Stimulated activated CD4-positive, alpha-beta T cell treated with anti-CD3 and anti-CD28 coated beads, TNF-alpha, amount 100 ng/mL, for 24 hours (primary cell): ENCODE measurements around the gene FMNL1.
"Not testable (repeated sequence)": the region's sequence is repeated elsewhere in the genome, so short reads cannot be mapped to it uniquely, and the experiment has no call there.

Experiments used
- DNase-seq, 3 experiments: peaks; one replicate each; pipeline ENCODE4 v3.0.0-alpha.2; 2020; ENCODE audit warnings: low read depth in 3 of 3

Gene FMNL1, protein sequence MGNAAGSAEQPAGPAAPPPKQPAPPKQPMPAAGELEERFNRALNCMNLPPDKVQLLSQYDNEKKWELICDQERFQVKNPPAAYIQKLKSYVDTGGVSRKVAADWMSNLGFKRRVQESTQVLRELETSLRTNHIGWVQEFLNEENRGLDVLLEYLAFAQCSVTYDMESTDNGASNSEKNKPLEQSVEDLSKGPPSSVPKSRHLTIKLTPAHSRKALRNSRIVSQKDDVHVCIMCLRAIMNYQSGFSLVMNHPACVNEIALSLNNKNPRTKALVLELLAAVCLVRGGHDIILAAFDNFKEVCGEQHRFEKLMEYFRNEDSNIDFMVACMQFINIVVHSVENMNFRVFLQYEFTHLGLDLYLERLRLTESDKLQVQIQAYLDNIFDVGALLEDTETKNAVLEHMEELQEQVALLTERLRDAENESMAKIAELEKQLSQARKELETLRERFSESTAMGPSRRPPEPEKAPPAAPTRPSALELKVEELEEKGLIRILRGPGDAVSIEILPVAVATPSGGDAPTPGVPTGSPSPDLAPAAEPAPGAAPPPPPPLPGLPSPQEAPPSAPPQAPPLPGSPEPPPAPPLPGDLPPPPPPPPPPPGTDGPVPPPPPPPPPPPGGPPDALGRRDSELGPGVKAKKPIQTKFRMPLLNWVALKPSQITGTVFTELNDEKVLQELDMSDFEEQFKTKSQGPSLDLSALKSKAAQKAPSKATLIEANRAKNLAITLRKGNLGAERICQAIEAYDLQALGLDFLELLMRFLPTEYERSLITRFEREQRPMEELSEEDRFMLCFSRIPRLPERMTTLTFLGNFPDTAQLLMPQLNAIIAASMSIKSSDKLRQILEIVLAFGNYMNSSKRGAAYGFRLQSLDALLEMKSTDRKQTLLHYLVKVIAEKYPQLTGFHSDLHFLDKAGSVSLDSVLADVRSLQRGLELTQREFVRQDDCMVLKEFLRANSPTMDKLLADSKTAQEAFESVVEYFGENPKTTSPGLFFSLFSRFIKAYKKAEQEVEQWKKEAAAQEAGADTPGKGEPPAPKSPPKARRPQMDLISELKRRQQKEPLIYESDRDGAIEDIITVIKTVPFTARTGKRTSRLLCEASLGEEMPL

DNA sequence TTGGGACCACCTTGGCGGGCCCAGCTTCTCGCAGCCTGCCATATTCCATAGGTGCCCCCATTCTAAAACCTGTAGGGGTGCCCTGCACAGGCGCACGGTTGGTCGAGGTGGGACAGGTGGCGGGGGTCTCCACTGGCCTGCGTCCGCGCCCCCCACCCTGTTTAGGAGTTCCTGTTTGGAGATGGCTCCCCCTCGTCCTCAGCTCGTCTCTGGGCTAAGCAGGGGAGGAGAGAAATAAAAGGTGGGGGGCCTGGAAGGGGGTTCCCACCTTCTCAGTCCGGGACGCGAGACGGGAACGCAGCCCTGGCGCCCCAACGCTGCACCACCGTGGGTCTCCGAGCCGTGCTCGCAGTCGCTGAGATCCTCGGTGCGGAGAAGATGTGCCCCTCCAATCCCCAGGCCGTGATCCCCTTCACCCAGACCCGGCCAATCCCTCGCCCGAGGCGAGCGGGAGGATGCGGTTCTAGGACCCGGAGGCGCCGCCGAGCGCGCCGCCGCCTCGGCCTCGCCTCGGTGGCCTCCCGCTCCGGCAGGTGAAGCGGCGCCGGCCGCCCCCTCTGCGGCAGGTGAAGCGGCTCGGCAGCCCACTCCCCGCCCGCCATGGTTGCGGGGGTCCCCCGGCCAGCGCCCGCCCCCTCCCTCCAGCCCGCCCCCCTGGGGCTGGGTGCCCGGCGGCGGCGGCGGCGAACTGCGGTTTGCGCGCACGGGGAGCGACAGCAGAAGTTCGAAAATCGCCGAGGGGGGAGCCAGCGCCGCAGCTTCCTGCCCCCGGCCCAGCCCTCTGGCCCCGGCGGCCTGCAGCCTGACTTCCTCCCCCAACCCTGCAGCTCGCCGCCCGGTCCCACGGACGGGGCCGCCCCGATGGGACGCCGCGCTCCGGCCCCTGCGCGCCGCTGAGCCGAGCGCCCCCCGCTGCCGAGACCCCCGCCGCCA, at the start of gene FMNL1:
Gene FMNL1, plus strand, starts transcription at position 805 of the 933 bp plus-strand sequence. CDS start 240 bp downstream, outside the sequence.
- DNase-seq: peak in 1 of 3 experiments; percentile 62

DNA sequence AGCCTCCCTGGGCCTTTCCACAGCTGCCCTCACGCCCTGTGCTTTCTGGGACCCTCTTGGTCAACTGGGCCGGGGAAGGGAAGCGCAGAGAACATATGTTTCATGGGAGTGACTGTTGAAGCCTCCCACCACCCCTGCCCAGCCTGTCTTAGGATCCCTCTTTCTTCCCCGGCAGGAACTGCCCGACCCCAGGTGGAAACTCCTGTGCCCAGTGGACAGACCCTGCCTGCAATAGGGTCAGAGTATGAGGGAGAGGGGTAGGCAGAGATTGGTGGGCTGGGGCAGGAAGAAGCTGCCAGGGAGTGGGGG, 49.5 kb upstream of the FMNL1 start:
- no peak for DNase-seq

DNA sequence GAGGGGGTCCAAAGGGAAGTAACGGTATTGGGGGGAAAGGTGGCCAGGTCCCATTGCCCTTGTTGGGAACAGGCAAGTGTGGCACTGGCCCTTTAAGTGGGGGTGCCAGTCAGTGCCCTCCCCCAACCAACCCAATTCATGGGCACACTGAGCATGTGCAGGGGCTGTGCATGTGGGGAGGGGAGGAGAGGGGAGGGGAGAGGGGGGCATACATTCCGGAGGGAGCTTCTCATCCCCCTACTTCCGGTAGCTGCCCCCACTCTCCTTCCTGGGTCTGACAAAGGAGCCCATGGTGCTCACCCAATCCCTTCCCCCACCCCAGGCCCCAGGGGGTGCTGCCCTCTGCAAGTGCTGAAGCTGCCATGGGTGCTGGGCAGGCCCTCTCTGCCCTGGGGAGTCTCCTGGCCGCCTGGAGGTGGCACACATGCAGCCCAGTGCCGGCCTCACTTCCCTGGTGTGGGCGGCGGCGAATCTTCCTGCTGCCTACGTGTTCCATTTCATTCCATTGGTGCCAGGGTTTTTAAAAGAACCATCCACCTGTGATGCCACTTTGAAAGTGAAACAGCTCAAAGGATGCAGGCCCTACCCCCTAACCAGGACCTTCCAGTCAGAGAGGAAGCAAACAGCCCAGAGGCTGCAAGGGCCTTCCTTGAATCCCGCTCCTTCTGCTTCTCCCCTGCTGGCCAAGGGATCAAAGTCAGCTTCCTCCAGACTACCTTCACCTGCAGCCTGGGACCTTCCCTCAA, 49.0 kb upstream of the FMNL1 start:
- peak; percentile 34 to 56 (median 46) for DNase-seq

DNA sequence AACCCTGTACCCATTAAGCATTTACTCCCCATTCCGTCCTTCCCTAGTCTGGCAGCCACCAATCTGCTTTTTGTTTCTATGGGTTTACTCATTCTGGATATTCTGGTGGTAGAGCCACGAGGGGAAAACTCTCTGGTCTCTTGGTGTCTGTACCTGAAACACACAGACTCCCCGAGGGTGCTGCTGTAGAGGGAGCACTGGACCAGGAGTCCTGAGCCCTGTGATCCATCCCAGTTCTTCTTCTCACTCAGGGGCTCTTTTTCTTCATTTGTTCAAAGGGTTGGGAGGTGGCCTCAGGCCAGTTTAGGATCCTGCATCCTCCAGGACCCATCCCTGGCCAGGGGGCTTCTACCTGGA, 45.9 kb upstream of the FMNL1 start:
- DNase-seq: no peak

DNA sequence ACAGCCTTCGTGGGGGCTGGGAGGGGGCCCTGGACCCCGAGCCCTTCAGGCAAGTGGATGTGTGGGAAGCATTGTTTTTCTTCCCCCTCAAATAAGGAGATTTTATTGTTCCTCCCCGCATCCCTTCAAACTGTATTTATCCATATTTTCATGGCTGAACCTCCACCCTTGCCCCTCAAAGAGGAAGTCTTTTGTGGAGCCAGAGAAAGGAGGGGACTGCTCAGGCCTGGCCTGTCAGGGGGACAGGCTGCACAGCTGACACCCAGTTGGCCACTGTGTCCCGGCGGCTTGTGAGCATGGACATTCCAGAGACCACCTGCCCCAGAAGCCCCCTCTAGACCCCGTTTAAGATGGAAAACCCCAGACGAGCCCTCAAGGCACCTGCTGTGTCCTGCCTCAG, 44.1 kb upstream of the FMNL1 start:
- DNase-seq: no peak

DNA sequence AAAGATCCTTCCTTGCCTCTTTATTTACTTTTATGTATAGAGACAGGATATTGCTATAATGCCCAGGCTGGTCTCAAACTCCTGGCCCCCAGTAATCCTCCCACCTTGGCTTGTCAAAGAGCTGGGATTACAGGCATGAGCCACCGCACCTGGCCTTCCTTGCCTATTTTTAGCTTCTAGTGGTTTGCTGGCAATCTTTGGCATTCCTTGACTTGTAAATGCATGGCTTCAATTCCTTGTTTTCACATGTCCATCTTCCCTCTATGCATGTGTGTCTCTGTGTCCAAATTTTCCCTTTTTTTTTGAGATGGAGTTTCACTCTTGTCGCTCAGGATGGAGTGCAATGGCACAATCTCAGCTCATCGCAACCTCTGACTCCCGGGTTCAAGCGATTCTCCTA, 37.5 kb upstream of the FMNL1 start:
- no peak for DNase-seq

DNA sequence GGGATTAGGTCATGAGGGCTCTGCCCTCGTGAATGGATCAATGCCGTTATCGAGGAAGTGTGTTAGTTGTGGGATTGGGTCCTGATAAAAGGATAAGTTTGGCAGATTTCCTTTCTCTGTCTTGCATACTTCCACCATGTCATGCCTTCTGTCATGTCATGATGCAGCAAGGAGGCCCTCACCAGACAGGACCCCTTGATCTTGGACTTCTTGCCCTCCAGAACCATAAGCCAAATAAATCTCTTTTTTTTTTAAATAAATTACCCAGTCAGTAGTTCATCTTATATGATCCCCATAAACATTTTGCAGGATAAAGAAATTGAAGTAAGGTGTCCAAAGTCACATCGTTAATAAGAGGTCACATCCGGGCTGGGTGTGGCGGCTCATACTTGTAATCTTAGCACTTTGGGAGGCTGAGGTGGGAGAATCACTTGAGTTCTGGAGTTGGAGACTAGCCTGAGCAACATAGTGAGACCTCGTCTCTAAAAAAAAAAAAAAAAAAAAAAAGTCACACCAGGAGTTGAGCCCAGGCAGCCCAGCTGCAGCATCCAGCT, 34.8 kb upstream of the FMNL1 start:
- no peak for DNase-seq

DNA sequence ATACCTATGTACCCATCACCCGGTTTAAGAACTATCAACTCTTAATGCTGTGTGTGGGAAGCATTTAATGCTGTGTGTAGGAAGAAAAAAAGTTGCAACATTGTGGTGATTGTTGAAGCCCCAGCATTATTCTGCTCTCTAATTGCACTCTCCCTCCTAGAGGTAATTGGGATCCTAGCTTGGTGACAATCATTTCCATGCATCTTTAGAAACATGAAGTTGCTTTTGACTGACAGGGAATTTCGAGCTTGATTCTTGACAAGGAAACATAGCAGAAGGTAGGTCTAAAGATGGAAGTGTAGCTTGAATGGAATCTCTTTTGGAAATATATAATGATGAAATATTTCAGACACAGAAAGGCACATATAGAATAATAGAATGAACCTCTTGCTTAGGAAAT, 32.7 kb upstream of the FMNL1 start:
- no peak for DNase-seq

DNA sequence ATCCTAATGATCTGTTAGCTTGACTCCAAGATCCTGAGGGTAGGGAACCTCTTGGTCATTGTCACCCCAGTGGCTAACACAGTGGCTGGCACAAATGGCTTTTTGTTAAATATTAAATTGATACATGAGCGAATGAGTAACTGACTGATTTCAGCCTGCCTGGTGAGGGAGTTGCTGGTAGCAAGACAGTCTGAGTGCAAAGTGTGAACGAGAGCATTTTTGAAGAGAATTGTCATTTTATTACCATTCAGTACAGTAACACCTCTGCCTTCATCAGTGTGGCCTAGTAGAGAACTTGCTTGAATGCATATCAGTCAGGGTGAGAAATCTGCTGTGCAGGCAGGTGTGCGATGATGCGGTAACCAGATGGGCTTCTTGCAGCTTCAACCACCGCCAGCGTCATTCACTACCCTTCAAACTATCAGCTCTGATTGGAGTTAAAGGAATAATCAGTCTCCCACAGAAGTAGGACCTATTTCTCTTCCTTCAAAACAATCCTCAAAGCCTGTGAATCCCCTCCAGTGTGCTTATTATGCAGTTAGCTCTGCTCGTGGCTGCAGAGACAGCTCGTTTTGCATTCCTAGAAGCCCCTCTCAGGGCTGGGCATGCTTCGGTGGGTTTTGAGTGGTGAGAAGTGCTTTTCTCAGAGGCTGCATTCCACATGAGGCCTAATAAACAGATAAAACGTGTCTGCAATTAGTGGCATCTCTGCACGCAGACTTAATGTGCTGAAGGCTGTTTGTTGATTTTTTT, 31.0 kb upstream of the FMNL1 start:
- DNase-seq: no peak

DNA sequence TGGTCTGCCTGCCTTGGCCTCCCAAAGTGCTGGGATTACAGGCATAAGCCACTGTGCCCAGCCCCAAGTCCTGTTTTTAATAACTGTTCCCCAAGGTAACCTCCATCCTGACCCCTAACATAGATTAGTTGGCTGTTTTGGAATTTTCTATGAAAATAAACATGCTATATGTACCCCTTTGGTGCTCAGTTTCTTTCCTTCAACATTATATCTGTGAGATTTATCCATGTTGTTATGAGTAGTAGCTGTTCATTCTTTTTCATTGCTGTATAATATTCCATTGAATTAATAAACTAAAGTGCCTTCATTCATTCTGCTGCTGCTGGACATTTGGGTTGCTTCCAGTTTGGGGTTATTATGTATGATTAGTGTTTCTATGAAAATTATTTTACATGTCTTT, 26.3 kb upstream of the FMNL1 start:
- no peak for DNase-seq

DNA sequence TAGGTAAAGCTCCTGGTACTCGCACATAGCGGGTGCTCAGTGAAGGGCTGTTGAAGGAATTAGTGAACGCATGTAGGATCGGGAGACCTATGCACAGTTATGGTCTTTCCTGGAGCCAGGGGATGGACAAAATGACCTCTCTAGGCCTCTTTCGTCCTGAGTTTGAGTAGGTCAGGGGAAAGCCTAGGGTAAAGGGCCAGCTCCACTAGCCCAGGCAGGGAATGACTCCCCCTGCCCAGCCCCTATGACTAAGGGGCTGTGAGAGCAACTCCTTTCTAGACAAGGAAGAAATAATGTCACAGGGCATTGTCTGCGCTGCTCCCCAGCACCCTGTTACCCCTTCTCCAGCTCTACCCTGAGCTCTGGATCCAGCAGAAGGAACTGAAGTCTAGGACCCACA, 24.6 kb upstream of the FMNL1 start:
- no peak for DNase-seq

DNA sequence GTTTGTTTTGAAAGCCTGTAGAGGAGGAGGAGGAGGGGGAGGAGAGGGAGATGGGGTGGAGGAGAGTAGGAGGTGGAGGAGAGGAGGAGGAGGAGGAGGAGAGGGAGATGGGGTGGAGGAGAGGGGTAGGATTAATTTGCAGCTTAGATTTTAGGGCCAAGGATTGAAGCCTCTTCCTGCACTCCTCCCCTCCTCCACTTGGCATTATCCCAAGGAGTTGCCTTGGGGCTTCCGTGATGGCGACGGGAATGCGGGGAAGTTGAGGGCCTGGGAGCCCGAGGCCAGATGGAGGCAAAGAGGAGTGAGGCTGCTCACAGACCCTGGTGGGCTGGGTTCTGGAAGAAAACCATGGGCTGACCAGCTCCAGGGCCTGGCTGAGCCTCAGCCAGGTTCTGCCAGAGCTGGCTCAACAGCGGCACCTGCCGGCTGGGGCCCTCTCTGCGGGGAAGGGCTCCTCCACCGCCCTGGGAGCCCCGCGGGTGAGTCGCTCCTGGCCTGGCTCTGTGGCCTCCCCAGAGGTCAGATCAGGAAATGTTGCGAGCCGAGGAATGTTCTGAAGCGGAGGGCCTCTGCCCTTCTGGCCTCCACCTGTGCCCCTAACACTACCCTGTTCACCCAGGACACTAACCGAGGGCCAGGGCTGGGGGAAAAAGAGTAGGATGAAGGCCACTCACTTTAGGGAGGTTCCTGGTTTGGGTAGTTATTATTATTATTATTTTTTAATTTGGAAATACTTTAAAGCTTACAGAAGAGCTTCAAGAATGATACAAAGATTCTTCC, 23.9 kb upstream of the FMNL1 start:
- DNase-seq: peak; percentile 83 to 89 (median 83)

DNA sequence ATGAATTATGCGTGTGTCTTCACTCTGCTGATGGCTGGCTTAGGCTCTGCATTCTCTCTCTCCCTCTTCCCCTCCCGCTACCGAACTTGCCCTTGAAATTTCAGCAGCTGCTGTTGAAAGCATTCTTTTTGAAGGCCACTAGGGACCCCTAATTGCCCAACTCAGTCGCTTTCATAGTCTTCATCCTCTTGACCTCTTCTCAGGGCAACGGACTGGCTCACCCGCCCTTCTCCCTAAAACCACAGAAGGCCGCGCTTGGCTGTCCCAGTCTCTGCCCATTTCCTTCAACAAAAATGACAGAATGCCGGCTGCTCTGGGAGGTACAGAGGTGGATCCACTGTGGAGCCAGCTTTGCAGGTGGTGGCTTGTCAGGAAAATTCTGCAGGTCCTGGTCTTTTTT, 21.0 kb upstream of the FMNL1 start:
- DNase-seq: no peak

DNA sequence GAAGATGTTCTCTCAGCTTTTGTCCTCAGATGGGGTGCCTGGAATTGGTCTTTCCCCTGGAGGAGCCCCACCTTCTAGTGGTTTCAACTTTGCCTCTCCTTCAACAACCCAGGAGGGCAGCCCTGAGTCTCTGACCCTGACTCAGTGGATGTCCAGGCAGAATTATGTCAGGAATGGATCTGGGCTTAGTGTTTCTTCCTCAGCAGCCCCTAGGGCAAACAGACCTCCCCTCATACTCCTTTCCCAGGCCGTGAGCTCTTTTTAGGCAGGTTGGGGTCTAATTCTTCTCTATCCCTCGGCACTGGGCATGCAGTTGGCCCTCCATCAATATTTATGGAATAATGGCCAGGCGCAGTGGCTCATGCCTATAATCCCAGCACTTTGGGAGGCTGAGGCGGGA, 20.2 kb upstream of the FMNL1 start:
- no peak for DNase-seq

DNA sequence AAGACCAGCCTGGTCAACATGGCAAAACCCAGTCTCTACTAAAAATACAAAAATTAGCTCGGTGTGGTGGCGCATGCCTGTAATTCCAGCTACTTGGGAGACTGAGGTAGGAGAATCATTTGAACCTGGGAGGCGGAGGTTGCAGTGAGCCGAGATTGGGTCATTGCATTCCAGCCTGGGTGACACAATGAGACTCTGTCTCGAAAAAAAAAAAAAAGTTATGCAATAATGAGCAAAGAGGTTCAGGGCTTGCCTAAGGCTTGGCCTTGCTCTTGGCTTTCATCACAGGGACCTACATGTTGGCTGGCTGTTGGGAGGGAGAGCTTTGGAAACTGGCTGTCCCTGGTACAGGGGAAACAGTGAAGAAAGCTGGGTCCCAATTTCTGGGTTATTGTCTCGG, 19.8 kb upstream of the FMNL1 start:
- not testable (repeated sequence) for DNase-seq

DNA sequence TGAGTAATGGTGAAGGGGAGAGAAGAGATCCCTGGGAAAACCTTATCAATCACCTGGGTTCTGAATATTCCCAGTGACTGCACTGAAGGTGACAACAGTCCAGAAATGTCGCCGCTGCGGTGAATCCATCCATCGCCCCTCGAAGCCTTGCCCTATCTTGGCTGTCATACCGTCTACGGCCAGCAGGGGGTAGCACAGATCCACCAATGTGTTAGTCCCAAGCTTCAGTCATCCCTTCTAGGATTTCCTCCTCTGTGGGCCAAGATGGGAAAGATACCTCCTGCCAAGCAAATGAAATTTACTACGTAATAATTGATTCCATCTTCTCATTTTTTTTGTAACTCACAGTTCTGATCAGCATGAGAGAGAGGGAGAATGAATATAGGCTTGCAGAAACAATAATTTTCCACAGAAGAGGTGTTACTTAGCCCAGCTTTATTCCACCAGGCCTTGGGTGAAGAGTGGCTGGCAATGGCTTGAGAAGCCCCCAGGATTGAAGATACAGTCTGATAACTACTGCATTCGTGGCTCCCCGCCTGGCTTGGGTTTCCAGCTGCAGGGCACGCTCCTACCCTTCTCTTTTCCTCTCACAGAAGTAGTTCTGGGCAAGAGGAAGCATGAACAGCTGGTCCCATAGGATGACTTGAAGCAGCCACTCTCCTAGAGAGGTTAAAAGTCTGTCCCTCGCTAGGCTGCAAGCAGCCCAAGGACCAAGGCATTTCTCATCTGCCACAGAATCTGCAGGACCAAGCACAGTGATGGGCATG, 2.6 kb upstream of the FMNL1 start:
- peak; percentile 78 to 88 (median 82) for DNase-seq

DNA sequence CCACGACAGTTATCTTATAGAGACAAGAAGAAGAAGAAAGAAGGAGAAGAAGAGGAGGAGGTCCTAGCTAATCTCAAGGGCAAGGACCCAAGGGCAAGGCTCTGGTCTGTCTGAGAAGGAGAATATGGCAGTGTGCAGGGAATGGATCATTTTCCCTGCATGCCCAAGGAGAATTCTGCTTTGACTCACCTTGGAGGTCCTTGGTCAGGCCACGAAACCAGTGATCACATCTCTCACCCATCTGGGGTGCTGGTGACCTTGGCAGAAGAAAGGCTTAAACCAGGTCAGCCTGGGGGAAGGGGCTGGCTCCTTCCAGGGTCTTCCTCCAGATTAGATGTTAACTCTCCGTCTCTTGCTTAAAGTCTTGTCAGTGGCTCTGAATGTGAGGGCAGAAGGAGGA, 1.6 kb upstream of the FMNL1 start:
- no peak for DNase-seq

DNA sequence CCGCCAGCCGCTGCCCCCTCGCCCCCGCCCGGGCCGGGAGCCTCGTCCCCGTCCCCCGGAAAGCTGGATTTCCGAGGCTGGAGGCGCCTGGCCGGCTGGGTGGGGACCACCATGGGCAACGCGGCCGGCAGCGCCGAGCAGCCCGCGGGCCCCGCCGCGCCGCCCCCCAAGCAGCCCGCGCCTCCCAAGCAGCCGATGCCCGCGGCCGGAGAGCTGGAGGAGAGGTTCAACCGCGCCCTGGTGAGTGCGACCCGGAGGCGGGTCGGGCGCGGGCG, 266 bp downstream of the FMNL1 start:
- DNase-seq: no peak
